NCI-H2029 treated with DMSO at 0.1 percent for 48 hours (cell line): ENCODE results near the gene LRP1.

Source experiments
- DNase-seq: peaks from one replicate; lab custom pipeline; 2025; lab: John Stamatoyannopoulos, UW

Gene LRP1

DNA sequence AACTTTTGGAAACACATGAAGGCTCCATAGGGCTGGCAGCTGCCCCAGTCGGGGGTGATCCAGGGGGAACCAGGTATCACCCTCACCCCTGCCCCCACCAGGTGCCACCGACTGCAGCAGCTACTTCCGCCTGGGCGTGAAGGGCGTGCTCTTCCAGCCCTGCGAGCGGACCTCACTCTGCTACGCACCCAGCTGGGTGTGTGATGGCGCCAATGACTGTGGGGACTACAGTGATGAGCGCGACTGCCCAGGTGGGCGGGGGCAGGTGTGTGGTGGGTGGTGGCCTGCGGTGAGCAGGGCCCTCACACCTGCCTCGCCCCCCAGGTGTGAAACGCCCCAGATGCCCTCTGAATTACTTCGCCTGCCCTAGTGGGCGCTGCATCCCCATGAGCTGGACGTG, 66.0 kb downstream of the LRP1 start:
- no peak for DNase-seq

DNA sequence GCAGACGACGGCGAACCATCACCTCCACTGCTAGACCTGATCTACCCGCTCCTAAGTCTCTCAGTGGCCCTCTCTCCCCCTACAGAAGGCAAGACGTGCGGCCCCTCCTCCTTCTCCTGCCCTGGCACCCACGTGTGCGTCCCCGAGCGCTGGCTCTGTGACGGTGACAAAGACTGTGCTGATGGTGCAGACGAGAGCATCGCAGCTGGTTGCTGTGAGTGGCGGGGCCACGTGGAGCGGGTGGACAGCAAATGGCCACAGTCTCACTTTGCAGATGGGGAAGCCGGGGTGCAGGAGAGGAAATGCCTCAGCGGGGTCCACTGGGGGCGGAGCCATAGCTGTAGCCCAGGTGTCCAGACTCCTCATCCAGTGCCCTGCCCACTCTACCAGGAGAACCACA, 66.9 kb downstream of the LRP1 start:
- no peak for DNase-seq

DNA sequence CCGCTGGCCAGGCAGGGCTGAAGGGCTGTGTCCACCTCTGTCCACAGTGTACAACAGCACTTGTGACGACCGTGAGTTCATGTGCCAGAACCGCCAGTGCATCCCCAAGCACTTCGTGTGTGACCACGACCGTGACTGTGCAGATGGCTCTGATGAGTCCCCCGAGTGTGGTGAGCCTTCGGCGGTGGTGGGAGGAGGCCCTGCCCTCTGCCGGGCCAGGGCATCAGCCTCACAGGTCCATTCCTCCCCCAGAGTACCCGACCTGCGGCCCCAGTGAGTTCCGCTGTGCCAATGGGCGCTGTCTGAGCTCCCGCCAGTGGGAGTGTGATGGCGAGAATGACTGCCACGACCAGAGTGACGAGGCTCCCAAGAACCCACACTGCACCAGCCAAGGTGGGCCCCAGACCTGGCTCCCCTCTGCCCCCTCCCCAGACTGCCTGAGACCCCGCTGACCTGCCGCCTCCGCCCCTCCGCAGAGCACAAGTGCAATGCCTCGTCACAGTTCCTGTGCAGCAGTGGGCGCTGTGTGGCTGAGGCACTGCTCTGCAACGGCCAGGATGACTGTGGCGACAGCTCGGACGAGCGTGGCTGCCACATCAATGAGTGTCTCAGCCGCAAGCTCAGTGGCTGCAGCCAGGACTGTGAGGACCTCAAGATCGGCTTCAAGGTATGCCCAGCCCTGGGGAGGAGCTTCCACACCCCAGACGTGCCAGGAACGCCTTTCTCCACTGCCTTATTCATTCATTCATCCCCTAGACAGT, 67.5 kb downstream of the LRP1 start:
- no peak for DNase-seq

DNA sequence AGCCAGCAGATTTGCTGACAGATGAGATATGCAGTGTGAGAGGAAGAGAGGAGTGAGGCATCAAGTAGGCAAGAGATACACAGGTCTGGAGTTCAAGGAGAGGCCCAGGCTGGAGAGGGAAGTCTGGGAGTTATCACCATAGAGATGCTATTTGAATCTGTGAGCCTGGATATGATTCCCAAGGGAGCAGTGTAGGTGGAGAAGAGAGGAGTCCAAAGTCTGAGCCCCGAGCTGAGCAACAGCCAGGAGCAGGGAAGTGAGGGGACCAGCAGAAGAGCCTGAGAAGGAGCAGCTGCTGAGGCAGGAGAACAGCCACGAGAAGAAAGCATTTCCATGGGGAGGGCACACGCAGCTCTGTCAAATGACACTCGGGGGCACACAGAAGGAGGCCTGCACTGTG, 68.2 kb downstream of the LRP1 start:
- DNase-seq: no peak

DNA sequence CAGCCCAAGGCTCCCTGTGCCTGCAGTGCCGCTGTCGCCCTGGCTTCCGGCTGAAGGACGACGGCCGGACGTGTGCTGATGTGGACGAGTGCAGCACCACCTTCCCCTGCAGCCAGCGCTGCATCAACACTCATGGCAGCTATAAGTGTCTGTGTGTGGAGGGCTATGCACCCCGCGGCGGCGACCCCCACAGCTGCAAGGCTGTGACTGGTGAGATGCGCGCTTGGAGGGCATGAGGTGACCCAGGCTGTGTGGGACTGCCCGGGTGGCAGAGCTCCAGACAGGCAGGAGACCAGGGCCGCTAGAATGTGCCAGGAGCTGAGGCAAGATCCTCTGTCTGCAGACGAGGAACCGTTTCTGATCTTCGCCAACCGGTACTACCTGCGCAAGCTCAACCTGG, 68.7 kb downstream of the LRP1 start:
- no peak for DNase-seq

DNA sequence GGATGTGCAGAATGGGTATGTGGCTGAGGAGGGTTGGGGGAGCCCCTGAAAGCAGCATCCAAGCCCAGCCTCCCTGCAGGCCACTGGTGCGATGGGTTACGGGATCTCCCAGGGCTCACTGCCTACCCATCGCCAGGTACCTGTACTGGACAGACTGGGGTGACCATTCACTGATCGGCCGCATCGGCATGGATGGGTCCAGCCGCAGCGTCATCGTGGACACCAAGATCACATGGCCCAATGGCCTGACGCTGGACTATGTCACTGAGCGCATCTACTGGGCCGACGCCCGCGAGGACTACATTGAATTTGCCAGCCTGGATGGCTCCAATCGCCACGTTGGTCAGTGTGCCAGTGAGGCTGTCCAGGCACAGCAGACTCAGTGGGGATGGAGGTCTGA, 70.0 kb downstream of the LRP1 start:
- DNase-seq: no peak

DNA sequence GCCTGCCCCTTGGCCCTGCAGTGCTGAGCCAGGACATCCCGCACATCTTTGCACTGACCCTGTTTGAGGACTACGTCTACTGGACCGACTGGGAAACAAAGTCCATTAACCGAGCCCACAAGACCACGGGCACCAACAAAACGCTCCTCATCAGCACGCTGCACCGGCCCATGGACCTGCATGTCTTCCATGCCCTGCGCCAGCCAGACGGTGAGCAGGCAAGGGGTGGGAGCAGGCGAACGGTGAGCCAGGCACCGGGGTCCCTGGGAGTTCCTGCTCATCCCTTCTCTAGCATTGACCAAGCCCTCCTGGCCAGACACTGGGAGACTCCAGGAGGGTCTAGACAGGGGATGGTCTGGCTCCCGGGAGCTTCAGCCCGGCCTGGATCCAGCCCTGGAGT, 70.9 kb downstream of the LRP1 start:
- DNase-seq: no peak

DNA sequence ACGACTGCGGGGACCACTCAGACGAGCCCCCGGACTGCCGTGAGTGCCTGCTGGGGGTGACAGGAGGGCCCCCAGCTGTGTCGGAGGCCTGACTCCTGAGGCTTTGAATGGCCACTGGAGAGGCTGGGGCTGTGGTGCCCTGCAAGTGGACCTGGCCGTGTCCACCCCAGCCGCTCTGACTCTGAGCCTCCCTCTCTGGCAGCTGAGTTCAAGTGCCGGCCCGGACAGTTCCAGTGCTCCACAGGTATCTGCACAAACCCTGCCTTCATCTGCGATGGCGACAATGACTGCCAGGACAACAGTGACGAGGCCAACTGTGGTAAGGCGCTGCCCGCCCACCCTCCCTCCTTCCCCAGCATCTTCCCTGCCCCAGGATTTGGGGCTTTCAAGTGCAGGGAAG, 72.2 kb downstream of the LRP1 start:
- no peak for DNase-seq

DNA sequence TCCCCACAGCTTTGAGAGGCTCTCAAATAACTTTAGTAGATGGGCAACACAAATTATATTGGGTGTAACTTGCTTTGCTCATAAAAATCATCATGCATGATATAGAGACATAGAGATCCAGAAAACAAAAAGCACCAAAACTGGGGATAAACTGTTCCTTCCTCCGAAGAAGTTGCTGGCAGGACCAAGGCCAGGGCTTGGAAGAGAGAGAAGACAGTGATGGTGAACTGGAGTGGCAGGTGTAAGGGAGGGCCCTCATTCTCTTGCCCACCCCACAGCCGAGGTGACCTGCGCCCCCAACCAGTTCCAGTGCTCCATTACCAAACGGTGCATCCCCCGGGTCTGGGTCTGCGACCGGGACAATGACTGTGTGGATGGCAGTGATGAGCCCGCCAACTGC, 72.9 kb downstream of the LRP1 start:
- no peak for DNase-seq

DNA sequence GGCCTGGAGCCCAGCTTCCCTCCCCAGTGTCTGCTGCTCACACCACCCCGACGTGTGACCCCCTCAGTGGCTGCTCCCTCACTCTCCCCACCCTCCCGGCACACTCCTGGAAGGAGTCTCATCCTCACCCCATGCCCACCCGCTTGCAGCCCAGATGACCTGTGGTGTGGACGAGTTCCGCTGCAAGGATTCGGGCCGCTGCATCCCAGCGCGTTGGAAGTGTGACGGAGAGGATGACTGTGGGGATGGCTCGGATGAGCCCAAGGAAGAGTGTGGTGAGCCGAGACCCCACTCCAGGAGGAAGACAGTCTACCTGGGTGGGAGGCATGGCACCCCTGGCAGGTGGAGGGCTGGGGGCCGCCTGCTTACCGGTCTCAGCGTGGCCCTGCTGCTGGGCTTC, 73.3 kb downstream of the LRP1 start:
- DNase-seq: no peak

DNA sequence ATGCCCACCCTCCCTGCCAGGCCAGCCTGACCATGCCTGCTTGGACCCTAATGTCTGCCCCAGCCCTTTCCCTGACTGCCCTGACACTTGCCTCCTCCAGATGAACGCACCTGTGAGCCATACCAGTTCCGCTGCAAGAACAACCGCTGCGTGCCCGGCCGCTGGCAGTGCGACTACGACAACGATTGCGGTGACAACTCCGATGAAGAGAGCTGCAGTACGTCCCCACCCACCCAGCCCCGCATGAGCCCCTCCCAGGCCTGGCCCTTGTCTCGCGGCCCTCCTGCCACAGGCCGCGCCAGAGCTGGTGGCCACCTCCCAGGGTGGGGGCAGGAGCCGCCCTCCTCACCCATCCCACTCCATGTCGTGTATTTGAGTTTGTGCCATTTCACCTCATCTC, 74.0 kb downstream of the LRP1 start:
- DNase-seq: no peak

DNA sequence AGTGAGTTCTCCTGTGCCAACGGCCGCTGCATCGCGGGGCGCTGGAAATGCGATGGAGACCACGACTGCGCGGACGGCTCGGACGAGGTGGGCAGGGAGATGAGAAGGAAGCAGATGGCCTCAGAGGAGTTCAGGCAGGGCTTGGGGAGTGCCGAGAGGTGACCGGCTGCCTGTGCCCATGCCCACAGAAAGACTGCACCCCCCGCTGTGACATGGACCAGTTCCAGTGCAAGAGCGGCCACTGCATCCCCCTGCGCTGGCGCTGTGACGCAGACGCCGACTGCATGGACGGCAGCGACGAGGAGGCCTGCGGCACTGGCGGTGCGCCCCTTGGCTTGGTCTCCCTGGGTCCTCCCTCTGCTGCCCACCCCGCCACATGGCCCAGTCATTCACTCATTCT, 74.9 kb downstream of the LRP1 start:
- DNase-seq: no peak

DNA sequence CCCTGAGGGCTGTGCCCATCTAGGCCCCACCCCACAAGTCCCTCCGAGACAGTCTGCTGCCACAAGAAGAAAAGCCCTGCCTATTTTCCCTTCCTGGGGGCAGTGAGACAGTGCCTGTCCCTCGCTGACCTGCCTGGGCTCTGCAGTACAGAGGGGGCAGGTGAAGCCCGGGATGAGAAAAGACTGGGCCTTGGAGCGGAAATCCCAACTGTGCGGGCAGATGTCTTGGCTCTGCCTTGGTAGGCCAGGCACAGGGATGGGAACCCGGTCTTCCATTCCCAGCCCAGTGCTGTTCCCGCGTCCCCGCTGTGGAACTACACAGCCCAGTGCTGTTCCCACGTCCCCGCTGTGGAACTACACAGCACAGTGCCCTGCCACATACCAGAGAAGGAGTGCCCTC, 75.5 kb downstream of the LRP1 start:
- DNase-seq: no peak

DNA sequence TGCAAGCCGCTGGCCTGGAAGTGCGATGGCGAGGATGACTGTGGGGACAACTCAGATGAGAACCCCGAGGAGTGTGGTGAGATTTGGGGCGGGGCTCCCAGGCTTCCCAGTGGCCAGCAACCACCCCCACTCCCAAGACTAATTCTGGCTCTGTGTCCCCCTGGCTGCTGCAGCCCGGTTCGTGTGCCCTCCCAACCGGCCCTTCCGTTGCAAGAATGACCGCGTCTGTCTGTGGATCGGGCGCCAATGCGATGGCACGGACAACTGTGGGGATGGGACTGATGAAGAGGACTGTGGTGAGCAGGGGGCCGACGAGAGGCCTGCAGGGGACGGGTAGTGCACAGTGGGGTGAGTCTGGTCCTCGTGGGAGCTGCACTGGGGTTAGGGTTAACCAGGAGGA, 76.2 kb downstream of the LRP1 start:
- no peak for DNase-seq

DNA sequence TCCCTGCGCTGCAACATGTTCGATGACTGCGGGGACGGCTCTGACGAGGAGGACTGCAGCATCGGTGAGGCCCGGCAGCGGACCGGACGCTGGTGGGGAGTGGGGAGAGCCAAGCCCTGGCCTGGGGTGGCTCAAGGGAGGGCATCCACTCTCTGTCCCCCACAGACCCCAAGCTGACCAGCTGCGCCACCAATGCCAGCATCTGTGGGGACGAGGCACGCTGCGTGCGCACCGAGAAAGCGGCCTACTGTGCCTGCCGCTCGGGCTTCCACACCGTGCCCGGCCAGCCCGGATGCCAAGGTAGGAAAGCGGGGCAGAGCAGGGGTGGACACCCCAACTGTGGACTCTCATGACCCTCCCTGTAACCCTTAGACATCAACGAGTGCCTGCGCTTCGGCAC, 76.9 kb downstream of the LRP1 start:
- DNase-seq: no peak

DNA sequence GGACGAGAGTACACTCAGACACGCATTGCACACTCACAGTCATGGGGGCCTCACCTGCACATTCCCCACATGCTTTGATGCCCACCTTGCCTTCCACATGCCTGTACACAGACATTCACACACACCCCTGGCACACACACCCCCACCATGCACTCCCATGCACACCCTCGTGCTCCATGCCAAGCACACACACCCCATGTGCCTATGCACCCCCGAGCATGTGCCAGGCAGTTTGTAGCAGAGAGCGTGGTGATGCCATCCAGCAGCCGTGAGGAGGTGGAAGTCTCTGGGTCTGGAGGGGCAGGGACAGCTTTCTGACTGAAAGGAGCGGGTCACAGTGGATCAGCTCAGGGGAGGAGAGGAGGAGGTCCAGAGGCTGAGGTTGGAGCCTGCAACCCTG, 77.6 kb downstream of the LRP1 start:
- DNase-seq: no peak

DNA sequence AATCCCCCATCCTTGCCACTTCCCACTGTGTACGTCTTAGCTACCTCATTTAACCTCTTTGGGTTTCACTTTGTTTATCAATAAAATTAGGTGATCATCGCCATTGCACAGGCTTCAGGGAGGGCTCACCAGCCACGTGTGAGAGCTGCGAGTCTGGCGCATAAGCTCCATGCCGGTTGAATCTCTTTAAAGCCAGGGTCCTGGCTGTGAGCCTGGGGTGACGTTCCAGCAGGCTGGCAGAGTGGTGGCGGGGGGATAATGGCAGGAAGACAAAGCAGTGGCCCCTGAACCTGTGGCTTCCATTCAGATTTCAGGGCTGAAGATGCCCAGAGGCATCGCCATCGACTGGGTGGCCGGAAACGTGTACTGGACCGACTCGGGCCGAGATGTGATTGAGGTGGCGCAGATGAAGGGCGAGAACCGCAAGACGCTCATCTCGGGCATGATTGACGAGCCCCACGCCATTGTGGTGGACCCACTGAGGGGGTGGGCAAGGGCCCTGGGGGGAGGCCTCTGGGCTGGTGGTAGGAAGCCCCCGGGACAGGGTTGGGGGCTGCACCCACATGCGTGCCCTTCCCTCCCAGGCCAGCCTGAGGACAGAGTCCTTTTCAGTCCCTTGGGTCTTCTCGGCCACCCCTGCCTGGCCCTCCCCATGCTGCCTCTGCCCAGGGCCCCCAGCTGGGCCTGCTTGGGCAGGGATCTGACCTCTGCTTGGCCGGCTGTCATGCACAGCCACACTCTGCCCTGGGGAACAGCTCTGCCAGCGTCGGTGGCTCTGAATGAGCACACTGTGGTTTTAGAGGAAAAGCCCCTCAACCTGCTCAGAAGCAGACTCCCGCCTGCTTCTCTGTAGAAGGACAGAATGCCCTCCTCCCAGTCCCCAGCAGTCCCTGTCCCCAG, 79.7 kb downstream of the LRP1 start:
- no peak for DNase-seq

DNA sequence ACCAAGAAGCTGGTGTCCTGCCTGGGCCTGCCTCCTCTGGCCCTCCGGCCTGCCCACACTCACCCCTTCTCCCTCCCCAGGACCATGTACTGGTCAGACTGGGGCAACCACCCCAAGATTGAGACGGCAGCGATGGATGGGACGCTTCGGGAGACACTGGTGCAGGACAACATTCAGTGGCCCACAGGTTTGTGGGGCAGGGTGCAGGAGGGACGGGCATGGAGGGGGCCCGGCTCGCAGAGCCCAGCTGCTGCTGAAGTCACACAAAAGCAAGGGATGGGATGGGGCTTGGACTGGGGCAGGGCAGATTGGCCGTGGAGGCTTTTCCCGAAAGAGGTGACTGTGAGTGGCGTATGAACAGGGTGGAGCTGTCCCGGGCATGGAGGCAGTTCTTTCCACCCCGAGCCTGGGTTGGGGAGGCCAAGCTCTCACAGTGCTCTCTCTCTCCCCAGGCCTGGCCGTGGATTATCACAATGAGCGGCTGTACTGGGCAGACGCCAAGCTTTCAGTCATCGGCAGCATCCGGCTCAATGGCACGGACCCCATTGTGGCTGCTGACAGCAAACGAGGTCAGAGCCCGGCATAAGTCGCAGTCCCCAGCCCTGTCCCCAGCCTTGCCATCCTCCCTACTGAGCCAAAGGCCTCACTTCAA, 80.5 kb downstream of the LRP1 start:
- no peak for DNase-seq

DNA sequence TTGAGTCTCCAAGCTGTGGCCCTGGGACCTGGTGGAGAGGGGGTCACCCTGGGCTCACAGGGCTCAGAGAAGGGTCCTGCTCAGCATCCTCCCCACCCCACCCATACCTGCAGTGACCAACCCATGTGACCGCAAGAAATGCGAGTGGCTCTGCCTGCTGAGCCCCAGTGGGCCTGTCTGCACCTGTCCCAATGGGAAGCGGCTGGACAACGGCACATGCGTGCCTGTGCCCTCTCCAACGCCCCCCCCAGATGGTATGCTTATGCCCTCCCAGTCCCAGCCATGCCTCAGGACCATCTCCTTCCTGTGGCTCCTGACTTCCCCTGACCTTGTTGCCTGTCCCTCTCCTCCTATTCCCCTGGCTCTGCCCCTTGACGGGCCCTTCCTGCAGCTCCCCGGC, 81.6 kb downstream of the LRP1 start:
- no peak for DNase-seq

DNA sequence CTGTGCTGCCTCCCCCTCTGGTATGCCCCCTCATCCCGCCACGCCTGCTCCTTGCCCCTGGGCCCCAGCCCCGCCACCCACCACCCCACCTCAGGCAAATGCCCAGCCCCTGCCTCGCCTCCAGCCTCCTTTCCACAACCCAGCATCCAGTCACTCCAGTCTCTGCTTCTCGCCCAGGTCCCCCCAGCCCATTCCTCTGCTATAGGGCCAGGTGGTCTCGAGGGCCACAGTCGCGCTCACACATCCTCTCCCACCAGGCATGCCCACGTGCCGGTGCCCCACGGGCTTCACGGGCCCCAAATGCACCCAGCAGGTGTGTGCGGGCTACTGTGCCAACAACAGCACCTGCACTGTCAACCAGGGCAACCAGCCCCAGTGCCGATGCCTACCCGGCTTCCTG, 82.2 kb downstream of the LRP1 start:
- DNase-seq: no peak

DNA sequence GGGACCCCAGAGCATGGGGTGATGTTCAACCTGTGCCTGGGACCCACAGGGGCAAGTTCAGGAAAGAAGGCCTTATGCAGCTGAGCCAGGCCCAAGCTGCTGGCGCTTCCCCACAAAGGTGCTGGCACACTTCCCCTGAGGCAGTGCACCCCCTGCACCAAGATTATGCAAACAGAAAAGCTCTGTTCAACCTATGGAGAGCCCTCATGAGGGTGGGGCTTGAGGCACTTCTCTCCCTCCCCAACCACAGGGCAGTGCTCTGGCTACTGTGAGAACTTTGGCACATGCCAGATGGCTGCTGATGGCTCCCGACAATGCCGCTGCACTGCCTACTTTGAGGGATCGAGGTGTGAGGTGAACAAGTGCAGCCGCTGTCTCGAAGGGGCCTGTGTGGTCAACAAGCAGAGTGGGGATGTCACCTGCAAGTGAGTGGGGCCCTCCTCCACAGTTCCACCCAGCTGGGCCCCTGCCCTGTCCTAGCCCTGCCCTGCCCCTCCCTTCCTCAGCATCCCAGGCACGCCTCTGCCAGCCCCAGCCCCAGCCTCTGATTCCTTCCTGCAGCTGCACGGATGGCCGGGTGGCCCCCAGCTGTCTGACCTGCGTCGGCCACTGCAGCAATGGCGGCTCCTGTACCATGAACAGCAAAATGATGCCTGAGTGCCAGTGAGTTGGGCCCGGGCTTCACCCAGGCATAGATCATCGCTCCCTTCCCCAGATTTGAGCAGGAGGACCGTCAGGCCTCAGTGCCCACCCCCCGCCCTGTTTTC, 82.8 kb downstream of the LRP1 start:
- DNase-seq: no peak
